ENCODE data around the gene THSD7B.

THSD7B gene

GRCh38 chr2:137002896-137003295, 237.6 kb downstream of the THSD7B start:
- H3K27ac ChIP-seq: no peak overlapping the region

GRCh38 chr2:137005210-137005609, 239.9 kb downstream of the THSD7B start:
- no peak for TF ChIP-seq CTCF (conservative IDR thresholded peaks at IDR 0.05)
- H3K27ac ChIP-seq: no peak overlapping the region

More at GRCh38 chr2:137002896-137003295, 237.6 kb downstream of the THSD7B start:
- TF ChIP-seq CTCF (conservative IDR thresholded peaks at IDR 0.05): no peak

- H3K27ac ChIP-seq: no peak overlapping the region
- TF ChIP-seq CTCF (conservative IDR thresholded peaks at IDR 0.05): no peak
These were observed 242.6 kb downstream of the THSD7B start for GRCh38 chr2:137007938-137008337.

- no peak for TF ChIP-seq CTCF (conservative IDR thresholded peaks at IDR 0.05)
- no peak overlapping the region for H3K27ac ChIP-seq
These were observed 244.6 kb downstream of the THSD7B start for GRCh38 chr2:137009953-137010352.

GRCh38 chr2:137020452-137021196, 255.3 kb downstream of the THSD7B start:
- H3K27ac ChIP-seq: no peak overlapping the region
- TF ChIP-seq CTCF (conservative IDR thresholded peaks at IDR 0.05): no peak

GRCh38 chr2:137021763-137022162, 256.4 kb downstream of the THSD7B start:
- no peak for TF ChIP-seq CTCF (conservative IDR thresholded peaks at IDR 0.05)
- H3K27ac ChIP-seq: no peak overlapping the region

GRCh38 chr2:137023205-137023604, 257.9 kb downstream of the THSD7B start:
- H3K27ac ChIP-seq: no peak overlapping the region

More at GRCh38 chr2:137023205-137023604, 257.9 kb downstream of the THSD7B start:
- no peak for TF ChIP-seq CTCF (conservative IDR thresholded peaks at IDR 0.05)
